Measurements from ENCODE around the gene MROH7.

- TF ChIP-seq TAF1 (IDR thresholded peaks at IDR 0.05; ENCODE audit: borderline replicate concordance, insufficient read depth, low read length): no peak
- TF ChIP-seq, protein P1, sequence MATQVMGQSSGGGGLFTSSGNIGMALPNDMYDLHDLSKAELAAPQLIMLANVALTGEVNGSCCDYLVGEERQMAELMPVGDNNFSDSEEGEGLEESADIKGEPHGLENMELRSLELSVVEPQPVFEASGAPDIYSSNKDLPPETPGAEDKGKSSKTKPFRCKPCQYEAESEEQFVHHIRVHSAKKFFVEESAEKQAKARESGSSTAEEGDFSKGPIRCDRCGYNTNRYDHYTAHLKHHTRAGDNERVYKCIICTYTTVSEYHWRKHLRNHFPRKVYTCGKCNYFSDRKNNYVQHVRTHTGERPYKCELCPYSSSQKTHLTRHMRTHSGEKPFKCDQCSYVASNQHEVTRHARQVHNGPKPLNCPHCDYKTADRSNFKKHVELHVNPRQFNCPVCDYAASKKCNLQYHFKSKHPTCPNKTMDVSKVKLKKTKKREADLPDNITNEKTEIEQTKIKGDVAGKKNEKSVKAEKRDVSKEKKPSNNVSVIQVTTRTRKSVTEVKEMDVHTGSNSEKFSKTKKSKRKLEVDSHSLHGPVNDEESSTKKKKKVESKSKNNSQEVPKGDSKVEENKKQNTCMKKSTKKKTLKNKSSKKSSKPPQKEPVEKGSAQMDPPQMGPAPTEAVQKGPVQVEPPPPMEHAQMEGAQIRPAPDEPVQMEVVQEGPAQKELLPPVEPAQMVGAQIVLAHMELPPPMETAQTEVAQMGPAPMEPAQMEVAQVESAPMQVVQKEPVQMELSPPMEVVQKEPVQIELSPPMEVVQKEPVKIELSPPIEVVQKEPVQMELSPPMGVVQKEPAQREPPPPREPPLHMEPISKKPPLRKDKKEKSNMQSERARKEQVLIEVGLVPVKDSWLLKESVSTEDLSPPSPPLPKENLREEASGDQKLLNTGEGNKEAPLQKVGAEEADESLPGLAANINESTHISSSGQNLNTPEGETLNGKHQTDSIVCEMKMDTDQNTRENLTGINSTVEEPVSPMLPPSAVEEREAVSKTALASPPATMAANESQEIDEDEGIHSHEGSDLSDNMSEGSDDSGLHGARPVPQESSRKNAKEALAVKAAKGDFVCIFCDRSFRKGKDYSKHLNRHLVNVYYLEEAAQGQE (IDR thresholded peaks at IDR 0.05; ENCODE audit: insufficient read depth in 1 of 2, low read depth in 2 of 2, low read length in 2 of 2): no peak
- TF ChIP-seq SIN3A (IDR thresholded peaks at IDR 0.05; ENCODE audit: borderline replicate concordance, insufficient read depth, low read length): no peak
These were observed 37.4 kb downstream of the MROH7 start for GRCh38 chr1:54678776-54679643.

All from PFSK-1 (cell line).